Activated T-cell treated with anti-CD3 and anti-CD28 coated beads for 1 hour (primary cell): ENCODE data around the gene SLC7A1.

Source experiments
- DNase-seq: peaks from one replicate; pipeline ENCODE4 v3.0.0-alpha.2; 2020; ENCODE audit warnings: low read depth

The SLC7A1 gene

GRCh38 chr13:29561918-29562317 lies 33.6 kb downstream of the SLC7A1 start:
- DNase-seq, result no peak

DNA sequence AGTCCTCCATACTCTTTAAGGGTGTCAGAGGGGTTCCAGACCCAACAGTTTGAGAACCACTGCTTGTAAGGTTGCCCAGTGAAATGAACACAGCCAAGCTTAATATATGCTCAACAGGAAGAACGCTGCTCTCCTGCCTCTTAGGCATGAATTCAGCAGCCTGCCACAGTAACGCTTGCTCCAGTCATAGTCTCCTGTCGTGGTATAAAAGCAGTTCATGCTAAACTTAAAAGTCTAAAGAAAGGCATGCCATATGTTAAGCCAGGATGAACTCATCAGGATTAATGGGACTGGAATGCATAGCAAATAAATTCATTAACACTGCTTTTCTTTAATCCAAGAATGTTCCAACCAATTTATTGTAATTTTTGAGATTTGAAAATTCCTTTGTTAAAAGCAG lies 38.7 kb downstream of the SLC7A1 start:
- DNase-seq, result no peak

- no peak for DNase-seq
Observed at GRCh38 chr13:29551214-29551613, 44.3 kb downstream of the SLC7A1 start.

GRCh38 chr13:29550430-29550988 lies 45.0 kb downstream of the SLC7A1 start:
- no peak for DNase-seq

DNA sequence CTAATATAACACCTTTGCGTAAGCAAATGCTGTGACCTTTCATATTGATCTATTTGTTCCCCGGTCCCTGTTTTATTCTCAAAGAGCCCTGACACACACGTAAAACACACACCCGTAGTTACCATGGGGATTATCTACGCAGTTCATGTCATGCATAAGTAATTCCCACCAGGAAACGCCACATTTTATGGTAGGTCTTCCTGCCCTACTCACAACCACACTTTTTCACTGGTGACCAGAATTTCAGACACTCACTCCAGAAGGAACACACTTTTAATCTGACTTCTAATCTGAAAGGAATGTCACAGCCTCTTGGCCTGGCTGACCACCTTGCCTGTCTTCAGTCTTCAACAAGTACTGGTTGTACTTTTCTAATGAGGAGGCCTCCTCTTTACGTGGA lies 46.8 kb downstream of the SLC7A1 start:
- no peak for DNase-seq

GRCh38 chr13:29547153-29547552 lies 48.3 kb downstream of the SLC7A1 start:
- DNase-seq, result no peak

DNA sequence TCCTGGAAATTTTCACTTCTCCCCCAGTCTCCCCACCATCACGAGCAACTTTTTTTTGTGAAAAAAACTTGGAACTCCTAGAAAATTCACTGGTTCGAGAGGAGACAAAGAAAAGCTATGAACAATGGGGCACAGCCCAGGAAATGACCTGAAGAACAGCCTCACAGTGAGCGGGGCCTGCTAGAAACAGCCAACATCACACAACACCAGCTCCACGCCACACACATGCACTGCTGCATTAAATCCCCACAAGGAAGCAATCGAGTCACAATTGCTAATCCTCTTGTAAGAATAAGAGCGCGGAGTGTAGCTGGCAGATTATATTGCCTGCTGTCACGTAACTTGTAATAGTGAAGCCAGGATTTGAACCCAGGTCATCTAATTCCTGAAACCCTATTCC lies 48.8 kb downstream of the SLC7A1 start:
- no peak for DNase-seq

DNA sequence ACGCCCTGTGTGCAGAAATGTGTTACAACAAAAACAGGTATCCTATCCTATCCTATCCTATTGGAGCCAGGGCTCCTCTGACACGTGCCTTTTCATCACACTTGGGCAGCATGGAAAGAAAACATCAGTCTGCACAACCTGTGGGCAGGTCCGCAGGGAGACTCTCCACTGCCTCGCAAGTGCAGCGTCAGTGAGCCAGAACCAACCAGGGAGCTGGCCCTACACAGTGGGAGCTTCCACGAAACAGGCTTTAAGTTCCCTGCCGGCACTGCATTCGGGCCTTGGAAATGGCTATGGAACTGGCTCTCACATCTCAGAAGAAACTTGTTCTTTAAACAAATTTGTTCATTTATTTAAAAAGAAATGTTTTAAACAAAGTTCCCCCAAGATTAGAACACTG lies 49.5 kb downstream of the SLC7A1 start:
- DNase-seq, result no peak

DNA sequence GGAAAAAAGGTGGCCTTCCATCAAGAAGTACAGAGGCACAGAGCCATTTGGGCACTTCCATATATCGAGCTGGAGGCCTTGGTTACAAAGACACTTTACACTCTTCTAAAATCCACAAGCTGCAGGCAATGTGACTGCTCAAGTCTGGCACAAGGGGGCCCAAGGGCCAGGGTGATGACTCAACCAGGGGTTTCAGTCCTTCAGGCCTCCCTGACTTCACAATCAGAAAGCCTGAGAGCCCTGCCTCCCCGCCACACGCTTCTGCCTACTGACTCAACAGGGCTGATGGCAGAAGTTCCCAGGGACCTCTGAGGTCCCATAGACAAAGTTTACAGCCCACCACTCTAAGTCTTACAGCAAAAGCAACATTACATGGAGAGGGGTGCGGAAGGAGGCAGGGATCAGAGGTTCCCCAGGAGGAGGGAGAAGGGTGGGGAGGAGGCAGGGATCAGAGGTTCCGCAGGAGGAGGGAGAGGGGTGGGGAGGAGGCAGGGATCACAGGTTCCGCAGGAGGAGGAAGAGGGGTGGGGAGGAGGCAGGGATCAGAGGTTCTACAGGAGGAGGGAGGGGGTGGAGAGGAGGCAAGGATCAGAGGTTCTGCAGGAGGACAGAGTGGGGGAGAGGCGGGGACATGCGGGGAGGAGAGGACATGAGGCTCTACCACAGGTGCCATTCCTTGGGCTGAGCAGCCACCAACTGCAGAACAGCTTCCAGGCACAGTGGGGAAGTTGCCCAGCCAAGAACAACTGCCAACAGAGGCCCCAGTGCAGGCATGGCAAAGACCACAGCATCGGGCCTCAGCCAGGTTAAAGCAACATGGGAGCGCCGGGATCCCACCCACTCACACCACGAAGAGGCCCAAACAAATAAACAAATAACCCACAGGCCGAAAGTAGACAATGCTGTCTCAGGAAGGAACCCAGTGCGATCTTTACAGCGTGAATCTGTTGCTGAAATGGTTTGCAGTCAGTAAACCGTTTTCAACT lies 52.0 kb downstream of the SLC7A1 start:
- no peak for DNase-seq

- no peak for DNase-seq
Observed at GRCh38 chr13:29542381-29542780, 53.1 kb downstream of the SLC7A1 start.

DNA sequence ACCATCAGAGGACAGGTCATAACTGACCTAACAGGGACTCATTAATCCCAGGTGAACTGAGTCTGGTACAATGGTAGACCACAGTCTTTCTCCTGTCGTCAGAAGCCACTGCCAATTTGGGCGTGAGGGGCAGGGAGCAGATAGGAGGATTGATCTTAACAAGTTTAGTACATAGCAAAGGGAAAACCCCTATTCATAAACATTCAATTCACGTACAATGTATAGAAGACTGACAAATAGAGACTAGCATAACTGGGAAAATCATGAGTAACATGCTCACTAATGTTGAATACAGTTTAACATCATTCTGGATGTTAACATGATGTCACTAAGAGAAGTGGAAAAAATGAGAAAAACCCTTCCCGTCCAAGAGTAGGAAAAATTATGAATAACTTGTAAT lies 54.1 kb downstream of the SLC7A1 start:
- no peak for DNase-seq

DNA sequence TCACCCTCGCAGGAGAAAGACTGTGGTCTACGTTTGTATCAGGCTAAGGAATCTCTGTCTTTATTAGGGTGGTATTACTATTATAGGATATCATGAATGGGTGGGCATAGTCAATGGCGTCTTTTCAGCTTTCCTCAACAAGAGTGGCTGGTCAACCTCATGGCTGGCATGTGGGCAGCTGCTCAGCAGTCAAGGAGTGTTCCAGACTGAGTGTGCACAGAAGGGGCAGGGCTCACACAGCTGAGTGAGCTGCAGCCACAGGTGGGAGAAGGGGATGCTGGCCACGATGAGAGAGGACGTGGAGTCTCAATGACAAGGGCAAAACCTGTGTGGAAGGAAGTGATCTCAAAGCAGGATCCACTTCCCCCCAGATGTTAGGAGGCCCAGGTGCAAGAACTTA lies 54.7 kb downstream of the SLC7A1 start:
- DNase-seq, result no peak

- DNase-seq, result no peak
Observed at GRCh38 chr13:29540334-29540733, 55.2 kb downstream of the SLC7A1 start.

DNA sequence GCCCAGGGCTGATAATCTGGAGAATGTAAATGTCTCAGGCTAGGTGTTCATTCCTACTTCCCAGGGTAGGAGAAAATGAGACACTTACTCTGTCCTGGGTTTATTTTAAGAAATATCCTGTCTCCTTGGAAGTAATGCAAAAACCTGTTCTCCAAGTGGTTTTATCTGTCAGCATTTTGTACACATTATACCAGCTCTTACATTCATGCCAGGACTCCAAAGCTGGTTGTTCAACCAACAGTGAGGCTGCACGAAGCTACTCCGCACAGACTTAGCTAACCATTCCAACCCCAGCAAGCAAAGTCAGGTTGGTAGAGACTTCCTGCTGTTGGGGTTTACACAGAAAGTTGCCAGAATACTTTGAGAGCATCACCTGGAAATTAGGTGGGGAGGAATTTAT lies 55.6 kb downstream of the SLC7A1 start:
- DNase-seq, result no peak

DNA sequence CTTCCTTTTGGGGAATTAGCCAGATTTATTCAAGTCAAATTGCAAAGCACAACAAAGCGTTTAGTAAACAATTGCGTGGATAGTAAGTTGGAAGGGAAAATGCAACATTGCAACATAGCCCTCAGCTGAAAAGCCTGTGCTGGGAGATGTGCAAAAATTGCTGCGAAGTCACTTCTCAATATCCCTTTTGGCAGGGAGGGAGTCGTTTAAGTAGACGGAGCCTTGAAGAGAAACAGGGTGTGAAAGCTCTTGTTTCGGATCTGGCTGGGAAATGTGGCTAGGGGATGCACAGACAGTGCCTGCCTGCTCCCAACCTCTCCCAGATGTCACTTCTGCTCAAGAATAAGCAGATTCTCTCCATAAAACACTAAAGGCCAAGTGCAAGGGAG lies 56.8 kb downstream of the SLC7A1 start:
- DNase-seq, result no peak

DNA sequence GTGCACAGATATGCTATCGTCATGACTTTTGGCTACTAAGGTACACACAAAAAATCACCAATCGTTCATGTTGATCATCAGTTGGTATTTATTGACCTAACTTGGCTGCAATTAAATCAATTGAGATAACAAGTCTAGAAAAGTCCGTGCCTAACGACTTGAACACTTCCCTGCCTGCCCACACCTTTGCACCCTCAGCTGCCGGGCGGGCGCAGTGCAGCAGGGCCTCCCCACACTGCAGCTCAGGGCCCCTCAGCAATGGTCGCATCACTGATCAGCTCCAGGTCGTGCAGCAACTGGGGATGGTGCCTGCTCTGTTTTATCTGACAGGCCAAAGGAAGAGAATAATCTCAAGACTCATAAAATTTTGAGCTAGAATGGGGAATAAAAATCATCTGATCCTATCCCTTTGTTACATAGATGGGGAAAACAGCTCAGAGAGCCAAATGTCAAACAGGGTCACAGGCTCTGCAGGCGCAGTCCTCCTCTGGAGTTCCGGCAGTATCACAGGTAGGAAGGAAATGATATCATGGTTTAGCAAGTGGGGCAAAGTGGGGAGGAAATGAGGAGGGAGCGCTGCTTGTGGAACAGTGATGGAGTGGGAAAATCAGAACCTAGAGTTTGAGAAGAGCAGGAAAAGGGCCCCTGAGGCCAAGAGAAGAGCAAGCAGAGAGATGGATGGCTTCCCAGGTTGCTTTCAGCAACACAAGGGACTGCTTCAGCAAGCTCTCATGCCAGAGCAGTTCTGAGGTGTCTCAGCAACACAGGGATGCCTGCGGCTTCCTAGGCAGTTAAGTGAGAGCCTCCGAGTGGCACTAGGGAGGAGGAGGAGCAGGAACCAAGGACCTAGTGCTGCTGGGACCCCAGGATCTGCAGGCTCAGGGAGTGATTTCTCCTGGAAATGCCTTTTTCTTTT lies 57.5 kb downstream of the SLC7A1 start:
- DNase-seq, result no peak

DNA sequence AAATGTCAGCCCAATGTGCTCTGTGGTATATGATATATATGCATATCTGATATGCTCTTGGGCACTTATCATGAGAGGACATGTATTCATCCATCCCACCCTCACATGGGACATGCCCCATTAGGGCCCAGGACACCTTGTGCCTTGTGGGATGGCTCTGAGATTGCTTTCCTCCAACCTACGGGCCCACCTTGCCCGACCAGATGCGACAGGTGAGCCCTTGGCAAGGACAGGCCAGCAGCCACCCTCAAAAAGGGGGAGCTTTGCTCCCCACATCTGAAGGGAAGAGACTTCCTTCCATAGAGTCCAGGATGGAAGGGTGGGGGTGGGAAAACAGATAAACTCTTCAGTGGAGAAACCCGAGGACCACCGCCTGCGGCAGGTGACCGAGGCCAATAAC lies 58.6 kb downstream of the SLC7A1 start:
- DNase-seq, result no peak

DNA sequence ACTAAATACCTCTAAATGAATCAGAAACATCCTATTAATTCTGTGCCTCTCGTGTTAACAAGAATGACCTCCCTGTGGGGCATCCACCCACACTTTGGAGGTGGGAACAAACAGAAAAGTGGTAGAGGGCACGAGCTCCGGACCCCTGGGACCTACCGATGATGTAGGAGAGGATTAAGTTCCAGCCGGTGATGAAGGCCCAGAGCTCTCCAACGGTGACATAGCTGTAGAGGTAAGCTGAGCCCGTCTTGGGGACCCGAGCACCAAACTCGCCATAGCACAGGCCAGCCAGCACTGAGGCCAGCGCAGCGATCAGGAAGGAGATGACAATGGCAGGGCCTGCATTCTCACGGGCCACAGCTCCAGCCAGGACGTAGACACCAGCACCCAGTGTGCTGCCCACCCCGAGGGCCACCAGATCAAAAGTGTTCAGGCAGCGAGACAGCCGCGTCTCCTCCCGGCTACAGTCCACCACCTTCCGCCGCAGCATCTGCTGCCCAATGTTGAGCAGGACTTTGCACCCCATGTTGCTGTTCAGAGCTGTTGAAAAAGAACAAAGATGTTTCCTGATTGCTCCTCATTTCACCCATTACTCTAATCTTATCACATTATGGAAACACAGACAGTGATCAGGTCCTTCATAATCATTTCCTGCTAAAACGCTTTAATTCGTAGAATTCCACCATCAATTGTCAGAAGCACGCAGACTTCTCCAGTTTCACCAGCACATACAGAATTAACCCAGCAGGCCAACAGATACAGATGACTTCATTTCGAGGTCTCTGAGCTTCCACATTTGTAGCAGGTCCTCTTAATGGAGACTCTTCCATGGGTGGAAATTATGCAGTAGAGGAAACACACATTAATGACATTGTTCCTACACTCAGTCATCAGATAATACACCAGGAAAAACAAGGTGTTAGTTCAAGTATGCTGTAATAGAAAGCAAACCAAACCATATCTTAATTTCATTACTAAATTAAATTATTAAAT lies 59.5 kb downstream of the SLC7A1 start:
- no peak for DNase-seq

DNA sequence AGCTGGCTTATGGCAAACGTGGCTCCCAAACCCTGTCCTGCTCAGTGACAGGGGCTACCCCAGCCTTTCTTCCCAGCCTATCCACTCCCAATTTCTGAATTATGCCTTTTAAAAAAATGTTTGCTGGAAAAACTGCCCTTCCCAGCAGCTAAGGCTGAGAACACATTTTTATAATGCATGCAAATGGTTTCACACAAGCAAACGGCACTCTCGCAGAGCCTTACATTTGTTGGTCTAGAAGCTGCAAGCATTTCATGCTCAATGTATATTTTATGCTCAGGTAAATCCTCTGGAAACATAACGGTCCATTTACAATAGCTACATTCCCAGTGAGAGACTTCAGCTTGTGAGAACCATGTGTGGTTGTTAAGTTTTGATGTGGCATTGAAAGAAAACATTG lies 61.4 kb downstream of the SLC7A1 start:
- no peak for DNase-seq

DNA sequence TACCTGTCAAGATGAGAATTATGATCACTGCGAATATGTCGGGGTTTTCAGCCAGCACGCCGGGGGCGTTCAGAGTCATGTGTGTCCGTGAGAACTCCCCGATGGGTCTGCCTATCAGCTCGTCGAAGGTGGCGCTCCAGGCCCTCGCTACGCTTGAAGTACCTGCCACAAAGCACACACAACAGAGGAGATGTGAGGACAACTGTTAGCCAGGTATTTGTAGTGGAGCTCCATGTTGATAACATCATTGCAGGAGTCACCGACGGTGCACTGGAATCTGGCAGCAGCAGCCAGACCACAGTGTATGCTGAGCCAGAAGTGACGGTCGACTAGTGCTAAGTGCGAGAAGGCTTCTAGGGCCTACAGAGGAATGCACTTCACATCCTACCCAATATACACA lies 62.7 kb downstream of the SLC7A1 start:
- no peak for DNase-seq

DNA sequence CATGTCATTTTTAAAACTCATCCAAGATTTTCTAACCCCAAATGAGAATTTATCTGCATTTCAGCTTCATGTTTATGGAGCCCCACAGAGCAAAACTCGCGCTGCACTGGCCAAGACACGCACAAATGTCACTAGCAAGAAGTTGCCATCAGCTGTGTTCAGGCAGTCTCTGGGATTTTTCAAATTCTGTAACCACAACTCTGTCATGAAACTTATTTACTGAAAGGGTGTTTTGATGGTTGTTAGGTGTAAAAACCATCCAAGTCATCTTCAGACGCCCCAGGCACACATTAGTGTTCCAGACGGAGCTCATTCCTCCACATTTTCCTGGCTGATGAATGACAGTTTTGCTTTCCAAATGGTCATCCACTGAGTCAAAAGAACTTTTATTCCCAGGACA lies 63.4 kb downstream of the SLC7A1 start:
- no peak for DNase-seq
